GM12872 (cell line): ENCODE data around the gene DPF3.

Experiments used
- TF ChIP-seq, protein P1 (sequence below): IDR thresholded peaks from 3 replicates; pipeline ENCODE4 v1.5.1; 2011; ENCODE audit warnings: low read depth, mild to moderate bottlenecking, low read length, moderate library complexity; ENCODE audit not compliant: insufficient read depth

The DPF3 gene

DNA sequence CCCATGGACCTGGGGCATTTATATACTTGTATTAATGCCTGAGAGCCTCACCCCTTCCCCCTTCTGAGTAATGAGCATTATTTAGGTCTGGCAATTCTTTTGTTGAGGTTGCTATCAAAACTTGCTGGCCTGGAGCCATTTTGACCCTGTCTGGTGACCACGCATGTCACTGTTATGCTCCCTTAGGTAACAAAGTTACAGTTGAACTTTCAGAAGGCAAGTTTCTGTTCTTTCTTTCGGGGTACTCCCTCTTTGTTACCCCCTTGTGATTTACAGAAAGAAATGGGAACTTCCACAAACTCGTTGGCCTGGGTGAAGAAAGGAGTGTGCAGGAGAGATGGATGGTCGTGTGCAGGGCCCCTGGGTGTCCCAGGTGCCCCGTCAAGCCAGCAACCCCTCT lies 305.4 kb downstream of the DPF3 start:
- TF ChIP-seq, protein P1, sequence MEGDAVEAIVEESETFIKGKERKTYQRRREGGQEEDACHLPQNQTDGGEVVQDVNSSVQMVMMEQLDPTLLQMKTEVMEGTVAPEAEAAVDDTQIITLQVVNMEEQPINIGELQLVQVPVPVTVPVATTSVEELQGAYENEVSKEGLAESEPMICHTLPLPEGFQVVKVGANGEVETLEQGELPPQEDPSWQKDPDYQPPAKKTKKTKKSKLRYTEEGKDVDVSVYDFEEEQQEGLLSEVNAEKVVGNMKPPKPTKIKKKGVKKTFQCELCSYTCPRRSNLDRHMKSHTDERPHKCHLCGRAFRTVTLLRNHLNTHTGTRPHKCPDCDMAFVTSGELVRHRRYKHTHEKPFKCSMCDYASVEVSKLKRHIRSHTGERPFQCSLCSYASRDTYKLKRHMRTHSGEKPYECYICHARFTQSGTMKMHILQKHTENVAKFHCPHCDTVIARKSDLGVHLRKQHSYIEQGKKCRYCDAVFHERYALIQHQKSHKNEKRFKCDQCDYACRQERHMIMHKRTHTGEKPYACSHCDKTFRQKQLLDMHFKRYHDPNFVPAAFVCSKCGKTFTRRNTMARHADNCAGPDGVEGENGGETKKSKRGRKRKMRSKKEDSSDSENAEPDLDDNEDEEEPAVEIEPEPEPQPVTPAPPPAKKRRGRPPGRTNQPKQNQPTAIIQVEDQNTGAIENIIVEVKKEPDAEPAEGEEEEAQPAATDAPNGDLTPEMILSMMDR: no peak

DNA sequence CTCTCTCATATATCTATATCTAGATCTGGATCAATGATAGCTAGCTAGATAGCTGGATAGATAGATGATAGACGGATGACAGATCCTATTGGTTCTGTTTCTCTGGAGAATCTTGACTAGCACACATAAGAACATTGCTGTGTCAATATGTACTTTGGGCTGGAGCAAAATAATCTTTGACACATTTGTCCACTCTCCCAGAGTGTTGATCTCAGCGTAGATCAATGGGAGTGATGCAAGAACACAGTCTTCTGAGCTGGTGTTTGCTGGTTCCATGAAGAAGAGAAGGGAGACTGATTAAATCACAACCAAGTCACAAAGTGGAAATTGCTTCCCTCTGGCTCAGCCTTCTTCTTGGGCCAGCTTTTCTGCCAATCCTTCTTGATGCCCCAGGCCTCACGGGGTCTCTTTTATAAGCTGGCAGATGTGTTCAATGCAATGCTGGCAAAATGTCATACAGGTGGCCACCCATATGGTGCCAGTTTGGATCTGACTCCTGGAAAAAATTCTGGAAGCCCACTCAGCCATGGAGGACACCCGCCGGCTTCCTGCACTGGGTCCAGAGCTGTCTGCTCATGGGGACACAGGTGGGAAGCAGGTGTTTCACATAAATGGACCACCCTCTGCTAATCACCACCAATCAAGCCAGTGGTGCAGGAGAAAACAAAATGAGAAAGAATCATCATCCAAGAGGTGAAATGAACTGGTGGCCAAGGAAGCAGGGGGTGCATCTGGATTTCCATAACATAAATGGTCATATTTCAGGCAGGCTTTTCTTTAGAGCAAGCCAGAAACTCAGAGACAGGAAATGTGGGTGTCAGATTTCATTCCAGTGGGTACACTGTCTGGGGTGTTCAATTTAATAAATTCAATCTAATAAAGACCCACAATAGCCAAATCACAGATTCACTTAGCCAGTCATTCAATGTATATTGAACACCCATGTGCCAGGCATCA lies 310.3 kb downstream of the DPF3 start:
- TF ChIP-seq, protein P1: no peak

DNA sequence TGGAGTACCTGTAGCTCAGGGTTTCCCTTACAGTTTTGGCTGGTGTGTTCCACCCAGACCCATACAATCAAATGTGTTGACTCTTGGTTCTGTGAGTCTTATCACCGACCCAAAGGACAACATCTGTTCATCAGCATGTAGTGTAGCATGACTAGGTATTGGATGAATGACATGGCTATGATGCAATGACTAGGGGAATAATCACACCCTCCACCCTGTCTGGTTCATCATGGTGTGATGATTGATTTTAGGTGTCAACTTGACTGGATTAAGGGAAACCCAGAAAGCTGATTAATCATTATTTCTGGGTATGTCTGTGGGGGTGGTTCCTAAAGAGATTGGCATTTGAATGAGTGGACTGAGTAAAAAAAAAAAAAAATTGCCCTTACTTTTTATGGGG lies 311.3 kb downstream of the DPF3 start:
- TF ChIP-seq, protein P1: no peak

DNA sequence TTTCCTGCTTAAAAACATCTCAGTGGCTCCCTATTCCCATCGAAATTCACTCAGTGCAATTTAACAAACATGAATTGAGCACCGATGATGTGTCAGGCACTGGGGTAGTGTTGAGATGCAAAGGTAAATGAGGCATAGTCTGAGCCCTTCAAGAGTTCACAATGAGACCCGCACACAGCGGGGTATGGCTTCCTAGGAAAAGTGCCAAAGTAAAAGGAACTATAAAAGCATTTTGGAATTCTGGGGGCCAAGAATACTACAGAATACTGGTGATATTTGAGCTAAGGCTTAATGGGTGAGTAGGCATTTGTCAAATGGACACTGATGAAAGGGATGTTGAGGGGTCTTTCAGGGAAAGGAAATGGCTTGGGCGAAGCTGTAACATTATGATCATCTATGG lies 315.4 kb downstream of the DPF3 start:
- TF ChIP-seq, protein P1: no peak

DNA sequence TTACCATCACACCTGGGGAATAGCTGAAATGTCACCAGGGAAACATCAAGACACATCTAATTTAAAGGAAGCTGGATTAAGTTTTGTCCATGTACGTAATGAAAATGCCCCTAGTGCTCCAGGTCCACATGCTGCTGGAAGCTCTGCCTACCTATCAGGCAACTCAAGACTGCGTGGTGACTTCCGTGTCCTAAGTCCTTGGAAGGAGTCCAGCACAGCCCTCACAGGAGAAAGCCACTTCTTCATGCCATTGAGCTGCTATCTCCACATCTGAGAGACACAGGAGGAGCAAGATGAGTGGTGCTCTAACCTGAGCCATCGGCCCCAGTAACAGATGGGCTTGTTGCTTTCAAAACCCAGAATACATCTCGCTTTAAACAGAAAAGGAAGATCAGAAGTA lies 316.4 kb downstream of the DPF3 start:
- TF ChIP-seq, protein P1: no peak

DNA sequence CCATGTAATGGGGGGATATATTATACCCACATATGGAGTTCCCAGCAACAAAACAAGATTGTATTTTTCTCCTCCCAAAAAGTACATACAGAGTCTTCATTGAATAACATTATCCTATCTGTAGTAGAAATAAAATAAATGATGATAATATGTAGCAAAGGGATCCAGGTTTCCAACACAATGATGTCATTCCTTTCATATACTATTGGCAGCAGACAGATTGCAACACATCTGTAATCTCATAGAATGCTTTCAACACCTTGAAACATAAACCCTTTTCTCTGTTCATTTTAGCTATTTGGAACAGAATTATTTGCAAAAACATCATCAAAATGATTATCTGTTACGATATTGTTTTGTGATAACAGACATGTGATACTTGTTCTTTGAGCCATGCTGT lies 317.6 kb downstream of the DPF3 start:
- TF ChIP-seq, protein P1: no peak

DNA sequence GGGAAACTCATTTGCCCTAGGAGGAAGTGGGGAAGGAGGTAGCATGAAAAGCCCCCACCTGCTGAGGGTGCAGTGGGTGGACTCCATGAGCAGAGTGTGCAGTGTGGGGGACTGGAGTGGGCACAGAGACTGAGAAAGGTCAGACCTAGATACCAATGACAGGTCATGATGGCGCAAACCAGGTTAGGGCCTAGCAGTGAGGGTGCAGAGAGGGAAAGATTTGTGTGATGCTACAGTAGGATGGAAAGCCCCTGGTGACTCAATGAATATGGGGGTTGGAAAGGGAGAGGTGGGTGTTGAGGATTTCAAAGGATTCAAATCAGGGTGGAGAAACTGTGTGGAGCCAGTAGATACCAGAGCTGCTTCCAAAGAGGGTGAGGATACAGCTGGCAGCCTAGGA lies 319.2 kb downstream of the DPF3 start:
- TF ChIP-seq, protein P1: no peak
